ENCODE data around the gene ASXL3.

GRCh38 chr18:33593261-33593660 is 15.2 kb downstream of the ASXL3 start:
- no peak for TF ChIP-seq CTCF (IDR thresholded peaks at IDR 0.05; ENCODE audit: insufficient read depth, low read depth, low read length)
- TF ChIP-seq EZH2 (IDR thresholded peaks at IDR 0.05; ENCODE audit: insufficient read depth, low read length): no peak
